ENCODE results near the gene PRKAG2.
"Not testable (repeated sequence)": the region's sequence is repeated elsewhere in the genome, so short reads cannot be mapped to it uniquely, and the experiment has no call there.

PRKAG2 gene

GRCh38 chr7:151849008-151849878, 27.7 kb downstream of the PRKAG2 start:
- no peak for DNase-seq

GRCh38 chr7:151847681-151848081, 29.2 kb downstream of the PRKAG2 start:
- no peak for DNase-seq

- DNase-seq, result no peak
These were observed 29.8 kb downstream of the PRKAG2 start for GRCh38 chr7:151847136-151847535.

- no peak for DNase-seq
These were observed 31.3 kb downstream of the PRKAG2 start for GRCh38 chr7:151845412-151846205.

- no peak for DNase-seq
These were observed 32.1 kb downstream of the PRKAG2 start for GRCh38 chr7:151844825-151845200.

- DNase-seq, result no peak
These were observed 32.7 kb downstream of the PRKAG2 start for GRCh38 chr7:151844071-151844824.

GRCh38 chr7:151843181-151843580, 33.7 kb downstream of the PRKAG2 start:
- no peak for DNase-seq

GRCh38 chr7:151841395-151842051, 35.4 kb downstream of the PRKAG2 start:
- DNase-seq, result not testable (repeated sequence)

GRCh38 chr7:151840088-151840910, 36.6 kb downstream of the PRKAG2 start:
- no peak for DNase-seq

- no peak for DNase-seq
These were observed 37.4 kb downstream of the PRKAG2 start for GRCh38 chr7:151839451-151839921.

GRCh38 chr7:151838861-151839381, 38.0 kb downstream of the PRKAG2 start:
- no peak for DNase-seq

- DNase-seq, result no peak
These were observed 38.8 kb downstream of the PRKAG2 start for GRCh38 chr7:151838072-151838471.

- DNase-seq, result no peak
These were observed 39.5 kb downstream of the PRKAG2 start for GRCh38 chr7:151837285-151838042.

- no peak for DNase-seq
These were observed 40.0 kb downstream of the PRKAG2 start for GRCh38 chr7:151836927-151837205.

- DNase-seq, result no peak
These were observed 40.6 kb downstream of the PRKAG2 start for GRCh38 chr7:151836191-151836926.

GRCh38 chr7:151835636-151836035, 41.3 kb downstream of the PRKAG2 start:
- DNase-seq, result no peak

- DNase-seq, result no peak
These were observed 42.5 kb downstream of the PRKAG2 start for GRCh38 chr7:151834271-151835035.

GRCh38 chr7:151833691-151834090, 43.2 kb downstream of the PRKAG2 start:
- DNase-seq, result no peak

- DNase-seq, result no peak
These were observed 43.7 kb downstream of the PRKAG2 start for GRCh38 chr7:151833213-151833651.

All from 8988T (cell line).